ENCODE measurements around the gene KIF3B. TPM values are rescaled to one million over a fixed set of nuclear protein-coding genes. Genes with fewer than 3 reads are reported as not detected.
"Not testable (repeated sequence)": the region's sequence is repeated elsewhere in the genome, so short reads cannot be mapped to it uniquely, and the experiment has no call there.

KIF3B gene
- polyA plus RNA-seq, 1 donor (not counting 4 experiments of a cell fraction or from before 2014, with no cell fraction given), result 20.3 TPM

GRCh38 chr20:32251470-32251869, 26.0 kb upstream of the KIF3B start:
- no peak overlapping the region for H3K27ac ChIP-seq (ENCODE audit: control insufficient read depth, insufficient read depth, low read length)
- dilution Hi-C loops (cut with MboI; ENCODE audit: extremely low pct_ligation_motif_present, low sequenced_read_pairs), result no loop called here
- H3K9me3 ChIP-seq (ENCODE audit: control insufficient read depth, low read depth, low read length), result no peaks in the 10 kb centered on the region
- H3K79me2 ChIP-seq (ENCODE audit: control insufficient read depth, insufficient read depth, low read length), result no peaks in the 10 kb centered on the region
- H3K9ac ChIP-seq (ENCODE audit: control insufficient read depth, extremely low read depth, insufficient read depth, low read length), result no peak overlapping the region
- H3K9me1 ChIP-seq (ENCODE audit: control insufficient read depth, extremely low read depth, insufficient read depth, low read length), result no peaks in the 10 kb centered on the region
- FAIRE-seq (no peak), DNase-seq (ENCODE audit: low read depth, low spot score) (no peak)
- no peaks in the 10 kb centered on the region for H4K20me1 ChIP-seq (ENCODE audit: control insufficient read depth, extremely low read depth, insufficient read depth, low read length)
- no peaks in the 10 kb centered on the region for H3K27me3 ChIP-seq (ENCODE audit: control insufficient read depth, extremely low read depth, insufficient read depth, low read length)
- H3K36me3 ChIP-seq (ENCODE audit: control insufficient read depth in 2 of 2, extremely low read depth in 1 of 2, insufficient read depth in 2 of 2, low read length in 2 of 2), result no peaks in the 10 kb centered on the region
- H3K4me3 ChIP-seq (ENCODE audit: control insufficient read depth in 2 of 3, extremely low read depth in 1 of 3, insufficient read depth in 2 of 3, low read depth in 1 of 3, low read length in 3 of 3), result no peak overlapping the region
- no peak overlapping the region for H3K4me2 ChIP-seq (ENCODE audit: control insufficient read depth, extremely low read depth, insufficient read depth, low read depth, low read length)
- H2AFZ ChIP-seq (ENCODE audit: control insufficient read depth, low read length), result no peak overlapping the region
- TF ChIP-seq, protein P1, sequence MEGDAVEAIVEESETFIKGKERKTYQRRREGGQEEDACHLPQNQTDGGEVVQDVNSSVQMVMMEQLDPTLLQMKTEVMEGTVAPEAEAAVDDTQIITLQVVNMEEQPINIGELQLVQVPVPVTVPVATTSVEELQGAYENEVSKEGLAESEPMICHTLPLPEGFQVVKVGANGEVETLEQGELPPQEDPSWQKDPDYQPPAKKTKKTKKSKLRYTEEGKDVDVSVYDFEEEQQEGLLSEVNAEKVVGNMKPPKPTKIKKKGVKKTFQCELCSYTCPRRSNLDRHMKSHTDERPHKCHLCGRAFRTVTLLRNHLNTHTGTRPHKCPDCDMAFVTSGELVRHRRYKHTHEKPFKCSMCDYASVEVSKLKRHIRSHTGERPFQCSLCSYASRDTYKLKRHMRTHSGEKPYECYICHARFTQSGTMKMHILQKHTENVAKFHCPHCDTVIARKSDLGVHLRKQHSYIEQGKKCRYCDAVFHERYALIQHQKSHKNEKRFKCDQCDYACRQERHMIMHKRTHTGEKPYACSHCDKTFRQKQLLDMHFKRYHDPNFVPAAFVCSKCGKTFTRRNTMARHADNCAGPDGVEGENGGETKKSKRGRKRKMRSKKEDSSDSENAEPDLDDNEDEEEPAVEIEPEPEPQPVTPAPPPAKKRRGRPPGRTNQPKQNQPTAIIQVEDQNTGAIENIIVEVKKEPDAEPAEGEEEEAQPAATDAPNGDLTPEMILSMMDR (optimal IDR thresholded peaks at IDR 0.05 in 1 of 3, IDR thresholded peaks at IDR 0.05 in 1 of 3, conservative IDR thresholded peaks at IDR 0.05 in 1 of 3; ENCODE audit: extremely low read depth in 1 of 3, insufficient read depth in 2 of 3, low read length in 3 of 3), result no peak
- TF ChIP-seq EZH2 (IDR thresholded peaks at IDR 0.05; ENCODE audit: low read length), result no peak
- H3K4me1 ChIP-seq (ENCODE audit: control insufficient read depth, extremely low read depth, insufficient read depth, low read length), result no peaks in the 10 kb centered on the region

- no peaks in the 10 kb centered on the region for H3K79me2 ChIP-seq (ENCODE audit: control insufficient read depth, insufficient read depth, low read length)
- H3K4me2 ChIP-seq (ENCODE audit: control insufficient read depth, extremely low read depth, insufficient read depth, low read depth, low read length), result no peak overlapping the region
- DNase-seq (ENCODE audit: low read depth, low spot score) (no peak), FAIRE-seq (no peak)
- H3K36me3 ChIP-seq (ENCODE audit: control insufficient read depth in 2 of 2, extremely low read depth in 1 of 2, insufficient read depth in 2 of 2, low read length in 2 of 2), result no peaks in the 10 kb centered on the region
- dilution Hi-C loops (cut with MboI; ENCODE audit: extremely low pct_ligation_motif_present, low sequenced_read_pairs), result no loop called here
- H3K4me1 ChIP-seq (ENCODE audit: control insufficient read depth, extremely low read depth, insufficient read depth, low read length), result no peaks in the 10 kb centered on the region
- no peak overlapping the region for H3K4me3 ChIP-seq (ENCODE audit: control insufficient read depth in 2 of 3, extremely low read depth in 1 of 3, insufficient read depth in 2 of 3, low read depth in 1 of 3, low read length in 3 of 3)
- no peaks in the 10 kb centered on the region for H4K20me1 ChIP-seq (ENCODE audit: control insufficient read depth, extremely low read depth, insufficient read depth, low read length)
- H3K27me3 ChIP-seq (ENCODE audit: control insufficient read depth, extremely low read depth, insufficient read depth, low read length), result no peaks in the 10 kb centered on the region
- no peak overlapping the region for H3K9ac ChIP-seq (ENCODE audit: control insufficient read depth, extremely low read depth, insufficient read depth, low read length)
- H3K9me3 ChIP-seq (ENCODE audit: control insufficient read depth, low read depth, low read length), result no peaks in the 10 kb centered on the region
- no peak overlapping the region for H3K27ac ChIP-seq (ENCODE audit: control insufficient read depth, insufficient read depth, low read length)
- H3K9me1 ChIP-seq (ENCODE audit: control insufficient read depth, extremely low read depth, insufficient read depth, low read length), result no peaks in the 10 kb centered on the region
- TF ChIP-seq EZH2 (IDR thresholded peaks at IDR 0.05; ENCODE audit: low read length), result no peak
- TF ChIP-seq, protein P1 (optimal IDR thresholded peaks at IDR 0.05 in 1 of 3, IDR thresholded peaks at IDR 0.05 in 1 of 3, conservative IDR thresholded peaks at IDR 0.05 in 1 of 3; ENCODE audit: extremely low read depth in 1 of 3, insufficient read depth in 2 of 3, low read length in 3 of 3), result no peak
- no peak overlapping the region for H2AFZ ChIP-seq (ENCODE audit: control insufficient read depth, low read length)
Observed at GRCh38 chr20:32252189-32252588, 25.3 kb upstream of the KIF3B start.

GRCh38 chr20:32260973-32261372, 16.5 kb upstream of the KIF3B start:
- FAIRE-seq; H3K79me2 ChIP-seq (ENCODE audit: control insufficient read depth, insufficient read depth, low read length); H2AFZ ChIP-seq (ENCODE audit: control insufficient read depth, low read length); H3K27me3 ChIP-seq (ENCODE audit: control insufficient read depth, extremely low read depth, insufficient read depth, low read length); dilution Hi-C loops (cut with MboI; ENCODE audit: extremely low pct_ligation_motif_present, low sequenced_read_pairs); H3K9me3 ChIP-seq (ENCODE audit: control insufficient read depth, low read depth, low read length); H3K4me2 ChIP-seq (ENCODE audit: control insufficient read depth, extremely low read depth, insufficient read depth, low read depth, low read length); H3K9ac ChIP-seq (ENCODE audit: control insufficient read depth, extremely low read depth, insufficient read depth, low read length); H3K4me3 ChIP-seq (ENCODE audit: control insufficient read depth in 2 of 3, extremely low read depth in 1 of 3, insufficient read depth in 2 of 3, low read depth in 1 of 3, low read length in 3 of 3); H3K4me1 ChIP-seq (ENCODE audit: control insufficient read depth, extremely low read depth, insufficient read depth, low read length); H4K20me1 ChIP-seq (ENCODE audit: control insufficient read depth, extremely low read depth, insufficient read depth, low read length); H3K9me1 ChIP-seq (ENCODE audit: control insufficient read depth, extremely low read depth, insufficient read depth, low read length); H3K27ac ChIP-seq (ENCODE audit: control insufficient read depth, insufficient read depth, low read length); H3K36me3 ChIP-seq (ENCODE audit: control insufficient read depth in 2 of 2, extremely low read depth in 1 of 2, insufficient read depth in 2 of 2, low read length in 2 of 2); DNase-seq (ENCODE audit: low read depth, low spot score): not testable (repeated sequence)

Measured in keratinocyte (primary cell).